OCI-LY7 (cell line): ENCODE results near the gene RPE. TPM values are rescaled to one million over a fixed set of nuclear protein-coding genes. Genes with fewer than 3 reads are reported as not detected.

Source experiments
- BruUV-seq: library from RNA; stranded (reverse); fragments of 400-500 nt; replicated peaks from 2 replicates; lab custom pipeline; 2021; lab: Mats Ljungman, UMichigan
- CTCF ChIA-PET: fragments of 300-600 bp; sonication (Branson Sonifier 250); formaldehyde crosslinking; loops from one replicate; lab custom pipeline; 2022; ENCODE audit warnings: antibody characterized with exemption; ENCODE audit not compliant: unreplicated experiment; lab: Charles Lee
- POLR2A ChIA-PET: fragments of 300-600 bp; sonication (Branson Sonifier 250); formaldehyde crosslinking; loops from one replicate; lab custom pipeline; 2022; ENCODE audit warnings: antibody characterized with exemption; lab: Charles Lee
- DNase-seq: peaks from one replicate; pipeline ENCODE4 v3.0.0-alpha.2; 2015; ENCODE audit warnings: low spot score
- H2AFZ ChIP-seq: fragments of 200-600 bp; sonication (generic), shearing (Covaris generic); 2 replicates; pipeline ENCODE4 v1.6.1; 2014; ENCODE audit warnings: mild to moderate bottlenecking, antibody characterized with exemption, low read length, moderate library complexity
- H3K27ac ChIP-seq: fragments of 200-600 bp; sonication (generic); 2 replicates; pipeline ENCODE4 v1.5.1; 2014; ENCODE audit warnings: mixed run types, low read depth, mild to moderate bottlenecking, moderate library complexity, low read length, inconsistent platforms; ENCODE audit not compliant: poor library complexity, severe bottlenecking
- H3K36me3 ChIP-seq: fragments of 200-600 bp; sonication (generic); 2 replicates; pipeline ENCODE4 v1.6.1; 2014; ENCODE audit warnings: mild to moderate bottlenecking, antibody characterized with exemption, low read length, moderate library complexity, mixed read lengths; ENCODE audit not compliant: insufficient read depth
- H3K4me1 ChIP-seq: fragments of 200-600 bp; sonication (generic); 2 replicates; pipeline ENCODE4 v1.5.1; 2014; ENCODE audit warnings: mild to moderate bottlenecking, low read length; ENCODE audit not compliant: insufficient read depth, poor library complexity, severe bottlenecking
- H3K4me2 ChIP-seq: fragments of 200-600 bp; sonication (generic); 2 replicates; pipeline ENCODE4 v1.6.1; 2014; ENCODE audit warnings: mild to moderate bottlenecking, low read length
- H3K4me3 ChIP-seq: fragments of 200-600 bp; sonication (generic); 2 replicates; pipeline ENCODE4 v1.5.1; 2014; ENCODE audit warnings: mild to moderate bottlenecking, low read depth, low read length; ENCODE audit not compliant: poor library complexity, severe bottlenecking
- H3K79me2 ChIP-seq: fragments of 200-600 bp; sonication (generic); 2 replicates; pipeline ENCODE4 v1.6.1; 2016; ENCODE audit warnings: low read depth, mild to moderate bottlenecking, low read length, moderate library complexity, mixed read lengths; ENCODE audit not compliant: insufficient read depth
- H3K9me2 ChIP-seq: fragments of 200-600 bp; sonication (generic); 2 replicates; pipeline ENCODE4 v1.6.1; 2016; ENCODE audit warnings: mild to moderate bottlenecking, low read length, mixed read lengths; ENCODE audit not compliant: insufficient read depth
- H3K9me3 ChIP-seq: fragments of 200-600 bp; sonication (generic); 2 replicates; pipeline ENCODE4 v1.6.1; 2014; ENCODE audit warnings: mild to moderate bottlenecking, mixed run types, low read length, mixed read lengths
- H4K20me1 ChIP-seq: fragments of 200-600 bp; sonication (generic); 2 replicates; pipeline ENCODE4 v1.6.1; 2014; ENCODE audit warnings: mild to moderate bottlenecking, antibody characterized with exemption, low read length, moderate library complexity, mixed read lengths; ENCODE audit not compliant: insufficient read depth
- CTCF ChIP-seq: fragments of 200-600 bp; sonication (generic); conservative IDR thresholded peaks from 2 replicates; pipeline ENCODE4 v1.5.1; 2014; ENCODE audit warnings: mild to moderate bottlenecking, antibody characterized with exemption, low read length, moderate library complexity, mixed read lengths
- EZH2phosphoT487 ChIP-seq: fragments of 200-600 bp; sonication (generic); IDR thresholded peaks from 2 replicates; pipeline ENCODE4 v1.6.1; 2018; ENCODE audit warnings: low read depth, borderline replicate concordance, mild to moderate bottlenecking, mixed run types, antibody characterized with exemption, low read length, moderate library complexity, mixed read lengths
- intact Hi-C: fragments of 100-400 bp; cut with micrococcal nuclease; formaldehyde crosslinking; loops from one replicate; pipeline ENCODE4 v1.10.0; 2022; ENCODE audit not compliant: unreplicated experiment
- total RNA-seq, 2 experiments: library from RNA; depleted of rRNA in 1 of 2; stranded (reverse); fragments of >200 nt in 1 of 2; shearing (Covaris generic) in 1 of 2; gene quantifications; 2 replicates each; pipeline ENCODE4 v1.2.3, GENCODE V29; 2014 to 2022

Gene RPE
- total RNA-seq, 2 experiments from 2014 or later: 63.5 to 83.5 TPM

GRCh38 chr2:209993968-209994367, 8.5 kb upstream of the RPE start:
- intact Hi-C loops: no loop called here

GRCh38 chr2:209998596-209998995, 3.8 kb upstream of the RPE start:
- H3K79me2 ChIP-seq: peaks cover 11% of the 10 kb centered on the region
- no peak overlapping the region for H3K27ac ChIP-seq
- peaks cover 3% of the 10 kb centered on the region; the same call in 1 of the 2 replicates for H3K36me3 ChIP-seq
- H3K4me2 ChIP-seq: no peak overlapping the region
- H4K20me1 ChIP-seq: peaks cover 6% of the 10 kb centered on the region
- TF ChIP-seq CTCF: no peak
- TF ChIP-seq EZH2phosphoT487: no peak
- ChIA-PET POLR2A (interaction anchor here (0.6 to 1.8 kb wide), 3 partner anchors 14 to 53 kb away, joined by 3 to 5 read pairs (median 3); no protein-coding TSS in a partner anchor), CTCF (interaction anchor here (1.0 kb wide), 1 partner anchor 14 kb away, joined by 3 read pairs; no protein-coding TSS in a partner anchor)
- no peaks in the 10 kb centered on the region for H3K9me2 ChIP-seq
- intact Hi-C loops: no loop called here
- peaks cover 11% of the 10 kb centered on the region for H3K4me1 ChIP-seq
- H3K4me3 ChIP-seq: no peak overlapping the region
- no peaks in the 10 kb centered on the region for H3K9me3 ChIP-seq
- H2AFZ ChIP-seq: no peak overlapping the region
- DNase-seq: no peak
- no TSS peak for BruUV-seq

More at GRCh38 chr2:209993968-209994367, 8.5 kb upstream of the RPE start:
- DNase-seq: no peak
- H3K9me3 ChIP-seq: no peaks in the 10 kb centered on the region
- ChIA-PET CTCF (no interaction called here), POLR2A (interaction anchor here (0.6 to 1.5 kb wide), 3 partner anchors 9 to 120 kb away, joined by 3 to 5 read pairs (median 3); no protein-coding TSS in a partner anchor)
- no peak overlapping the region for H3K27ac ChIP-seq
- no TSS peak for BruUV-seq
- H3K4me1 ChIP-seq: no peaks in the 10 kb centered on the region
- TF ChIP-seq CTCF (no peak), EZH2phosphoT487 (no peak)
- H3K4me3 ChIP-seq: no peak overlapping the region
- no peaks in the 10 kb centered on the region for H3K79me2 ChIP-seq
- no peaks in the 10 kb centered on the region for H3K9me2 ChIP-seq
- H4K20me1 ChIP-seq: no peaks in the 10 kb centered on the region
- no peaks in the 10 kb centered on the region for H3K36me3 ChIP-seq
- no peak overlapping the region for H2AFZ ChIP-seq
- H3K4me2 ChIP-seq: no peak overlapping the region

- Histone ChIP-seq H3K4me3 (no peak overlapping the region), H3K79me2 (peaks cover 32% of the 10 kb centered on the region), H2AFZ (no peak overlapping the region; the same call in 1 of the 2 replicates), H3K9me2 (no peaks in the 10 kb centered on the region), H3K36me3 (peaks cover 24% of the 10 kb centered on the region), H3K9me3 (no peaks in the 10 kb centered on the region), H3K27ac (no peak overlapping the region), H4K20me1 (peaks cover 27% of the 10 kb centered on the region), H3K4me2 (no peak overlapping the region), H3K4me1 (peaks cover 32% of the 10 kb centered on the region)
- no peak for DNase-seq
- TF ChIP-seq EZH2phosphoT487 (no peak), CTCF (no peak)
- intact Hi-C loops: loop anchor here (5.0 kb wide), 2 partner anchors 477 to 1973 kb away; partner anchors contain the start of genes LANCL1 and PLEKHM3
- POLR2A ChIA-PET: interaction anchor here (1.1 kb wide), 1 partner anchor 33 kb away, joined by 3 read pairs; no protein-coding TSS in a partner anchor
- CTCF ChIA-PET: no interaction called here
- BruUV-seq: no TSS peak
Observed at GRCh38 chr2:210000464-210001324, 1.7 kb upstream of the RPE start.
